T-helper 17 cell (primary cell): ENCODE data around the gene TNPO3. TPM values are rescaled to one million over a fixed set of nuclear protein-coding genes. Genes with fewer than 3 reads are reported as not detected.

Experiments used
- total RNA-seq, 4 donors: library from RNA in 2 of 4; stranded (reverse) in 2 of 4; gene quantifications; one replicate each; pipeline ENCODE4 v1.2.3 and lab custom pipeline; 2022 to 2026

TNPO3 gene
- total RNA-seq, 2 donors from 2014 or later, result 29.1 to 29.2 TPM

Other genes starting within 250 kb of the TNPO3 start
- gene FLNC, start 224.7 kb downstream of the TNPO3 start, total RNA-seq, result under 1 TPM; 0.05 TPM
- 10 to 100 TPM; 62.5 to 68.7 TPM for gene ATP6V1F, start 192.3 kb downstream of the TNPO3 start, total RNA-seq
- 1 to 10 TPM in 1 of 2 donors, under 1 TPM in 1; 0.23 to 1.2 TPM for gene KCP, start 144.4 kb downstream of the TNPO3 start, total RNA-seq
- 10 to 100 TPM; 12.5 to 13.6 TPM for gene IRF5, start 117.2 kb downstream of the TNPO3 start, total RNA-seq
- 10 to 100 TPM in 1 of 2 donors, 1 to 10 TPM in 1; 3.8 to 68.8 TPM for gene TSPAN33, start 89.6 kb upstream of the TNPO3 start, total RNA-seq
- not detected for gene SMO, start 133.5 kb upstream of the TNPO3 start, total RNA-seq
- gene AHCYL2, start 169.9 kb upstream of the TNPO3 start, total RNA-seq, result 10 to 100 TPM; 13.4 to 16.6 TPM